AG08395 (cell line): ENCODE results near the gene CD38.
"Not testable (repeated sequence)": the region's sequence is repeated elsewhere in the genome, so short reads cannot be mapped to it uniquely, and the experiment has no call there.

Experiments
- DNase-seq: peaks from one replicate; pipeline ENCODE4 v3.0.0; 2012; ENCODE audit warnings: mixed read lengths, low spot score

CD38 gene

GRCh38 chr4:15762460-15762859 lies 15.7 kb upstream of the CD38 start:
- DNase-seq: not testable (repeated sequence)

- DNase-seq: no peak
Observed at GRCh38 chr4:15765391-15765790, 12.7 kb upstream of the CD38 start.

- DNase-seq: no peak
Observed at GRCh38 chr4:15765910-15766697, 12.0 kb upstream of the CD38 start.

GRCh38 chr4:15766821-15767220 lies 11.3 kb upstream of the CD38 start:
- DNase-seq: no peak

GRCh38 chr4:15769202-15769601 lies 8.9 kb upstream of the CD38 start:
- DNase-seq: no peak

GRCh38 chr4:15771216-15772058 lies 6.7 kb upstream of the CD38 start:
- no peak for DNase-seq

GRCh38 chr4:15774020-15774420 lies 4.1 kb upstream of the CD38 start:
- DNase-seq: no peak

- DNase-seq: no peak
Observed at GRCh38 chr4:15776871-15777648, 1.1 kb upstream of the CD38 start.

GRCh38 chr4:15777697-15778288 lies 335 bp upstream of the CD38 start:
- no peak for DNase-seq

- DNase-seq: peak; percentile 51
Observed at GRCh38 chr4:15779306-15779705, 1.2 kb downstream of the CD38 start.

- no peak for DNase-seq
Observed at GRCh38 chr4:15779809-15780208, 1.7 kb downstream of the CD38 start.

GRCh38 chr4:15781427-15782095 lies 3.4 kb downstream of the CD38 start:
- DNase-seq: no peak

GRCh38 chr4:15783676-15784075 lies 5.5 kb downstream of the CD38 start:
- no peak for DNase-seq

GRCh38 chr4:15784959-15785634 lies 7.0 kb downstream of the CD38 start:
- DNase-seq: no peak

GRCh38 chr4:15786743-15787142 lies 8.6 kb downstream of the CD38 start:
- DNase-seq: no peak

- no peak for DNase-seq
Observed at GRCh38 chr4:15792974-15793373, 14.8 kb downstream of the CD38 start.

- DNase-seq: no peak
Observed at GRCh38 chr4:15793506-15794363, 15.6 kb downstream of the CD38 start.

- DNase-seq: no peak
Observed at GRCh38 chr4:15794426-15794825, 16.3 kb downstream of the CD38 start.

- DNase-seq: no peak
Observed at GRCh38 chr4:15794905-15795304, 16.8 kb downstream of the CD38 start.

GRCh38 chr4:15797320-15797719 lies 19.2 kb downstream of the CD38 start:
- no peak for DNase-seq
